Measurements from ENCODE around the gene CDC42BPA.

DNA sequence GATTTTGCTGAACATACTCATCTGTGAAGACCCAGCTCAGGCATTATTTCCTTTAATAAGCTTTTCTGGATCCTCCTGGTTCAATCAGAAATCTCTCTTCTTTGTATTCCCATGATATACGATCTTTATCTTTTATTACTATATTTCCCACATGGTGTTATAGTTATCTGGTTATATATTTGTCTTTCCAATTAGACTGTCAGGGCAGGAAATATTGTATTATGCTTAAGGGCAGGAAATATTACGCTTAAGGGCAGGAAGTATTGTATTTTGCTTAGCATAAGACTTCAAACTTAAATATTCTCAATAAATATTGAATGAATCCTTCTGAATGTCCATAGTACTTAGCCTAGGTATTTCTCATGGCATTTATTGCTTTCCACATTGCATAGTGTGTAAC, 256.0 kb downstream of the CDC42BPA start:
- TF ChIP-seq POLR2AphosphoS5 (IDR thresholded peaks at IDR 0.05) (no peak), RAD21 (conservative IDR thresholded peaks at IDR 0.05) (no peak)
- TF ChIP-seq, protein P1, sequence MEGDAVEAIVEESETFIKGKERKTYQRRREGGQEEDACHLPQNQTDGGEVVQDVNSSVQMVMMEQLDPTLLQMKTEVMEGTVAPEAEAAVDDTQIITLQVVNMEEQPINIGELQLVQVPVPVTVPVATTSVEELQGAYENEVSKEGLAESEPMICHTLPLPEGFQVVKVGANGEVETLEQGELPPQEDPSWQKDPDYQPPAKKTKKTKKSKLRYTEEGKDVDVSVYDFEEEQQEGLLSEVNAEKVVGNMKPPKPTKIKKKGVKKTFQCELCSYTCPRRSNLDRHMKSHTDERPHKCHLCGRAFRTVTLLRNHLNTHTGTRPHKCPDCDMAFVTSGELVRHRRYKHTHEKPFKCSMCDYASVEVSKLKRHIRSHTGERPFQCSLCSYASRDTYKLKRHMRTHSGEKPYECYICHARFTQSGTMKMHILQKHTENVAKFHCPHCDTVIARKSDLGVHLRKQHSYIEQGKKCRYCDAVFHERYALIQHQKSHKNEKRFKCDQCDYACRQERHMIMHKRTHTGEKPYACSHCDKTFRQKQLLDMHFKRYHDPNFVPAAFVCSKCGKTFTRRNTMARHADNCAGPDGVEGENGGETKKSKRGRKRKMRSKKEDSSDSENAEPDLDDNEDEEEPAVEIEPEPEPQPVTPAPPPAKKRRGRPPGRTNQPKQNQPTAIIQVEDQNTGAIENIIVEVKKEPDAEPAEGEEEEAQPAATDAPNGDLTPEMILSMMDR (IDR thresholded peaks at IDR 0.05; ENCODE audit: poor library complexity, severe bottlenecking), result no peak
